Stomach (tissue), 9 donors: ENCODE measurements around the gene KIAA1217. TPM values are rescaled to one million over a fixed set of nuclear protein-coding genes. Genes with fewer than 3 reads are reported as not detected.

Experiments
- DNase-seq, 2 donors: peaks; one replicate each; pipeline versions ENCODE4 v3.0.0 to v3.0.0-alpha.2; 2013 to 2019
- H3K27ac ChIP-seq, 5 donors: fragments of 200-600 bp in 4 of 5; sonication (generic) in 4 of 5; one replicate each; pipeline ENCODE4 v1.5.1; 2013 to 2019; ENCODE audit warnings: mild to moderate bottlenecking in 1 of 5, moderate library complexity in 1 of 5
- H3K27me3 ChIP-seq, 3 donors: fragments of 200-600 bp; sonication (generic); one replicate each; pipeline ENCODE4 v1.5.1; 2017 to 2019; ENCODE audit warnings: mixed run types in 1 of 3
- H3K36me3 ChIP-seq, 4 donors: fragments of 200-600 bp; sonication (generic); 1 replicate in 3 of 4; 2 replicates in 1 of 4; pipeline ENCODE4 v1.5.1; 2016 to 2019
- H3K4me1 ChIP-seq, 4 donors: fragments of 200-600 bp; sonication (generic); one replicate each; pipeline ENCODE4 v1.5.1; 2016 to 2019
- H3K4me3 ChIP-seq, 4 donors: fragments of 200-600 bp; sonication (generic) in 3 of 4; one replicate each; pipeline ENCODE4 v1.5.1; 2016 to 2019; ENCODE audit warnings: mild to moderate bottlenecking in 1 of 4
- H3K9me3 ChIP-seq, 4 donors: fragments of 200-600 bp; sonication (generic); one replicate each; pipeline ENCODE4 v1.5.1; 2016 to 2019
- CTCF ChIP-seq, 7 experiments: fragments of 450-650 bp in 4 of 7; fragments of 200-600 bp in 3 of 7; sonication (generic) in 3 of 7; IDR thresholded peaks; one replicate each; pipeline ENCODE4 v1.5.1; 2016 to 2019; ENCODE audit warnings: antibody characterized with exemption in 7 of 7, control low read depth in 2 of 7, mild to moderate bottlenecking in 1 of 7
- EP300 ChIP-seq: sonication (generic); formaldehyde crosslinking; IDR thresholded peaks from one replicate; pipeline ENCODE4 v1.6.1; 2017; ENCODE audit warnings: antibody characterized with exemption
- POLR2A ChIP-seq, 4 donors: fragments of 450-650 bp; IDR thresholded peaks; one replicate each; pipeline ENCODE4 v1.6.1; 2016; ENCODE audit warnings: antibody characterized with exemption in 4 of 4, control low read depth in 2 of 4, mild to moderate bottlenecking in 1 of 4, moderate library complexity in 1 of 4
- POLR2AphosphoS5 ChIP-seq, 3 donors: sonication (generic); formaldehyde crosslinking; IDR thresholded peaks; one replicate each; pipeline ENCODE4 v1.6.1; 2016; ENCODE audit warnings: antibody characterized with exemption in 3 of 3
- WGBS, 5 donors: extraction: QIAGEN DNeasy Blood & Tissue Kit in 3 of 5; methylation state at CpG; one replicate each; pipeline versions ENCODE4 v1.1.5 to v1.1.7; 2013 to 2018; 5-methylcytosine and 5-hydroxymethylcytosine counted together
- intact Hi-C: fragments of 100-400 bp; cut with DNase I; formaldehyde crosslinking; loops from one replicate; pipeline ENCODE4 v1.15.1; 2023; ENCODE audit warnings: low total_unique reads
- polyA plus RNA-seq, 3 donors: library from polyadenylated mRNA; stranded (reverse); fragments of 200-250 nt; gene quantifications; one replicate each; pipeline ENCODE4 v1.2.3, GENCODE V29; 2013
- total RNA-seq, 5 donors: library from RNA; depleted of rRNA; stranded (reverse); fragments of >200 nt; gene quantifications; one replicate each; pipeline versions ENCODE4 v1.1.0 to v1.2.3, GENCODE V29; 2014 to 2016
- donor health status: healthy with polysubstance abuse.
- donor health status: Bipolar disorder and iron deficiency.
- donor health status: healthy.

KIAA1217 gene
- total and polyA plus RNA-seq, 8 donors: 6.2 to 112 (median 24.6) TPM

GRCh38 chr10:24406809-24407483 is 198.0 kb downstream of the KIAA1217 start:
- Histone ChIP-seq H3K4me3 (no peak overlapping the region), H3K9me3 (no peaks in the 10 kb centered on the region), H3K36me3 (no peaks in the 10 kb centered on the region), H3K4me1 (peaks cover 0 to 5% (median 0%) of the 10 kb centered on the region in 4 donors), H3K27me3 (no peaks in the 10 kb centered on the region), H3K27ac (no peak overlapping the region)
- no peak for DNase-seq
- 77 to 84% (median 81%) methylated on average over 12 of the region's 12 CpGs for WGBS, 5 donors
- TF ChIP-seq EP300: no peak
- no peak for TF ChIP-seq CTCF (IDR thresholded peaks at IDR 0.05)
- no peak for TF ChIP-seq POLR2A (IDR thresholded peaks at IDR 0.05)
- TF ChIP-seq POLR2AphosphoS5 (IDR thresholded peaks at IDR 0.05): no peak
- intact Hi-C loops: no loop called here

- intact Hi-C loops: no loop called here
- no peak for TF ChIP-seq POLR2AphosphoS5 (IDR thresholded peaks at IDR 0.05)
- no peak for TF ChIP-seq POLR2A (IDR thresholded peaks at IDR 0.05)
- TF ChIP-seq EP300: no peak
- no peak for TF ChIP-seq CTCF (IDR thresholded peaks at IDR 0.05)
- Histone ChIP-seq H3K4me1 (peaks cover 0 to 5% (median under 1%) of the 10 kb centered on the region in 4 donors), H3K27ac (no peak overlapping the region), H3K9me3 (no peaks in the 10 kb centered on the region), H3K4me3 (no peak overlapping the region), H3K36me3 (no peaks in the 10 kb centered on the region), H3K27me3 (no peaks in the 10 kb centered on the region)
- DNase-seq: no peak
Observed at GRCh38 chr10:24407928-24408327, 199.0 kb downstream of the KIAA1217 start.

- H3K4me3 ChIP-seq: no peak overlapping the region
- no peak for DNase-seq
- H3K9me3 ChIP-seq: no peaks in the 10 kb centered on the region
- no peaks in the 10 kb centered on the region for H3K27me3 ChIP-seq
- H3K27ac ChIP-seq: no peak overlapping the region
- WGBS, 5 donors: 84 to 95% (median 90%) methylated on average over 2 of the region's 2 CpGs
- H3K36me3 ChIP-seq: no peaks in the 10 kb centered on the region
- intact Hi-C loops: no loop called here
- peaks cover 0 to 5% (median 3%) of the 10 kb centered on the region in 4 donors for H3K4me1 ChIP-seq
- no peak for TF ChIP-seq CTCF (IDR thresholded peaks at IDR 0.05)
Observed at GRCh38 chr10:24408365-24408764, 199.4 kb downstream of the KIAA1217 start.

GRCh38 chr10:24414597-24414996 is 205.7 kb downstream of the KIAA1217 start:
- H3K36me3 ChIP-seq: no peaks in the 10 kb centered on the region
- no peaks in the 10 kb centered on the region for H3K27me3 ChIP-seq
- no peak for TF ChIP-seq POLR2A (IDR thresholded peaks at IDR 0.05)
- TF ChIP-seq EP300: no peak
- TF ChIP-seq POLR2AphosphoS5 (IDR thresholded peaks at IDR 0.05): no peak
- no peak for TF ChIP-seq CTCF (IDR thresholded peaks at IDR 0.05)
- no peak overlapping the region for H3K27ac ChIP-seq
- intact Hi-C loops: no loop called here
- no peak overlapping the region for H3K4me3 ChIP-seq
- no peak for DNase-seq
- 89 to 93% (median 90%) methylated on average over 6 of the region's 6 CpGs for WGBS, 5 donors
- H3K9me3 ChIP-seq: no peaks in the 10 kb centered on the region
- H3K4me1 ChIP-seq: peaks cover 10 to 18% (median 16%) of the 10 kb centered on the region in 4 donors
